Measurements from ENCODE around the gene ZNF48. TPM values are rescaled to one million over a fixed set of nuclear protein-coding genes. Genes with fewer than 3 reads are reported as not detected.

Gene ZNF48
- total and polyA plus RNA-seq, 10 donors: 2.7 to 10.4 (median 8.4) TPM

GRCh38 chr16:30429418-30429677, 34.1 kb downstream of the ZNF48 start:
- DNase-seq: no peak
- no peaks in the 10 kb centered on the region for H3K27me3 ChIP-seq (replicated peaks in 1 of 7)
- WGBS, 5 donors: 1 to 3% (median 2%) methylated on average over 11 of the region's 11 CpGs
- H3K27ac ChIP-seq: peak overlapping the region; percentile 22 to 90 (median 83)
- H3K36me3 ChIP-seq: peaks cover 0 to 41% (median 16%) of the 10 kb centered on the region in 6 donors
- TF ChIP-seq POLR2A (IDR thresholded peaks at IDR 0.05): no peak
- no peak for TF ChIP-seq POLR2AphosphoS5 (IDR thresholded peaks at IDR 0.05)
- TF ChIP-seq CTCF (IDR thresholded peaks at IDR 0.05 in 8 of 11, conservative IDR thresholded peaks at IDR 0.05 in 3 of 11): no peak
- H3K9me3 ChIP-seq: no peaks in the 10 kb centered on the region
- peaks cover 5 to 32% (median 24%) of the 10 kb centered on the region in 6 donors for H3K4me1 ChIP-seq
- intact Hi-C loops (cut with DNase I; ENCODE audit: low total_unique reads): no loop called here
- peak overlapping the region; percentile 54 to 98 (median 82) for H3K4me3 ChIP-seq

GRCh38 chr16:30429678-30430427, 34.6 kb downstream of the ZNF48 start, which contains the start of gene DCTPP1:
DCTPP1 (minus strand) TSS chr16:30430030; CDS start chr16:30429980, 50 bp downstream.
- peak; percentile 80 to 98 (median 93) for TF ChIP-seq CTCF (IDR thresholded peaks at IDR 0.05 in 8 of 11, conservative IDR thresholded peaks at IDR 0.05 in 3 of 11)
- peak; percentile 84 to 89 (median 85) for TF ChIP-seq POLR2AphosphoS5 (IDR thresholded peaks at IDR 0.05)
- peak in 1 of 3 donors; percentile 11 for TF ChIP-seq POLR2A (IDR thresholded peaks at IDR 0.05)
- peak within 1 kb of the TSS; percentile 59 to 90 (median 83) for H3K27ac ChIP-seq
- H3K36me3 ChIP-seq: peaks cover 0 to 35% (median 11%) of the 10 kb centered on the region in 6 donors
- 0 to 1% (median 1%) methylated on average over 29 to 49 of the region's 49 CpGs for WGBS, 5 donors
- H3K27me3 ChIP-seq (replicated peaks in 1 of 7): no peaks in the 10 kb centered on the region
- peak within 1 kb of the TSS; percentile 54 to 98 (median 82) for H3K4me3 ChIP-seq
- no peaks in the 10 kb centered on the region for H3K9me3 ChIP-seq
- intact Hi-C loops (cut with DNase I; ENCODE audit: low total_unique reads): no loop called here
- peak; percentile 96 for DNase-seq
- H3K4me1 ChIP-seq: peaks cover 5 to 32% (median 24%) of the 10 kb centered on the region in 6 donors

DNA sequence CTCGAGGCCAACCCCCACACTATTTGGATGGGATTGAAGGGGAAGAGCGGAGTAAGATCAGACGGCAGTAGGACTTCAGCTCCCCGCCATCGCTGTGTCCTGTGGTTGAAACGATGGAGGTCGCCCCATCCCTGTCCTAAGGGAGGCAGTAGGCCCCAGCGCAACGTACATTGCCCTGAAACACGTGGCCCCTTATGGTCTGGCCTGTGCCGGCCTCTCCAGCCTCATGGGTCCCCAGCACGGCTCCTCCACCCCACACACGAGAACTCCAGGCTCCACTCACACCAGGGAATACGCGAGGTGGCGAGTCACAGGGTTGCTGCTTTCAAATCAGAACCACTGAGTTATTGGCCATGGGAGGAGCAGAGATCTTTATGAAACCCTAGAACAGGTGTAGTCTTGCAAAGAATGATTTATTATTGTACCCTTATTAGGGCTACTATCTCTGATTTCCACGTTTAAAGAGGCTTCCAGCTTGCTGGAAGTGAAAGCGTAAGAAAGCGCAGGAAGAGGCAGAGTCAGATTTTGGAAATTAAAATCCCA, 35.3 kb downstream of the ZNF48 start:
- TF ChIP-seq POLR2A (IDR thresholded peaks at IDR 0.05) (no peak), CTCF (IDR thresholded peaks at IDR 0.05 in 8 of 11, conservative IDR thresholded peaks at IDR 0.05 in 3 of 11) (peak in 5 of 11 experiments; percentile 10 to 52 (median 46)), POLR2AphosphoS5 (IDR thresholded peaks at IDR 0.05) (no peak)
- intact Hi-C loops (cut with DNase I; ENCODE audit: low total_unique reads): no loop called here
- no peak for DNase-seq
- H3K27me3 ChIP-seq (replicated peaks in 1 of 7): no peaks in the 10 kb centered on the region
- H3K27ac ChIP-seq: peak overlapping the region; percentile 59 to 90 (median 83)
- no peaks in the 10 kb centered on the region for H3K9me3 ChIP-seq
- H3K4me1 ChIP-seq: peaks cover 5 to 32% (median 24%) of the 10 kb centered on the region in 6 donors
- 53 to 65% (median 57%) methylated on average over 12 to 19 of the region's 19 CpGs for WGBS, 5 donors
- peak overlapping the region in 6 of 8 donors; percentile 68 to 98 (median 84) for H3K4me3 ChIP-seq
- peaks cover 0 to 29% (median 7%) of the 10 kb centered on the region in 6 donors for H3K36me3 ChIP-seq

- TF ChIP-seq CTCF (IDR thresholded peaks at IDR 0.05 in 8 of 11, conservative IDR thresholded peaks at IDR 0.05 in 3 of 11) (no peak), POLR2AphosphoS5 (IDR thresholded peaks at IDR 0.05) (no peak), POLR2A (IDR thresholded peaks at IDR 0.05) (no peak)
- H3K27ac ChIP-seq: no peak overlapping the region
- no peaks in the 10 kb centered on the region for H3K9me3 ChIP-seq
- 56 to 79% (median 72%) methylated on average over 4 of the region's 4 CpGs for WGBS, 5 donors
- H3K36me3 ChIP-seq: no peaks in the 10 kb centered on the region
- DNase-seq: no peak
- H3K4me3 ChIP-seq: no peak overlapping the region
- peaks cover 5 to 21% (median 13%) of the 10 kb centered on the region in 6 donors for H3K4me1 ChIP-seq
- intact Hi-C loops (cut with DNase I; ENCODE audit: low total_unique reads): no loop called here
- no peaks in the 10 kb centered on the region for H3K27me3 ChIP-seq (replicated peaks in 1 of 7)
Measured at GRCh38 chr16:30434852-30435251, 39.6 kb downstream of the ZNF48 start.

All from spleen (tissue), 11 donors.